ENCODE results near the gene FNDC8.
"Not testable (repeated sequence)": the region's sequence is repeated elsewhere in the genome, so short reads cannot be mapped to it uniquely, and the experiment has no call there.

FNDC8 gene

DNA sequence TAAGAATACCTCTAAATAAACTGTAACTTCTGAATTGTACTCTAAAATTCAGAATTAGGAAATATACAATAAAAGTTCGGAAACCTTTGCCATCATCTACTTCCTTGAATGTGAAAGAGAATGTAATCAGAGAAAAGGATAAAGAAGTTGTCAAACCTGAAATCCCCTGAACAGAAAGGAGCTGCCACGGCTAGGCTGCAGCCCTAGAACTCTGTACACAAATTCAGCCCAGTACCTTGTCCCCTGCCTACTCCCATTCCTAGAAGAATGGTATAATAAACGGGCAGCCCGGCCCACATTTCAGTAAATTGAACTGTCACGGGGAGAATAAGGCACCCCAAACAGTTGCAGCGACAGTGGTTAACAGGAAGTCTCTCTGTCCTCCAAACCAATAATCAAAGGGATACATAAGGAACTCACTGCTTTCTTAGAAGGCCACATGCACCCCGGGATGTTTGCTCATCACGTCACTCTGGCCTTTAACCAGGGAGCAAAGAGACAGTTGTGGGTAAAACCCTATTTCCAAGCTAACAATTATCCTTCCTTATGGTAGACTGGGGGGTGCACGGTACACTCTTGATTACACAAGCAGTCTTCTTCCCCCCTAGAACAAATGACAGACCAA lies 33.6 kb upstream of the FNDC8 start:
- Mint-ChIP-seq H3K4me1 (ENCODE audit: low read depth) (peaks cover 59% of the 10 kb centered on the region), H3K27ac (peak overlapping the region; percentile 93)

GRCh38 chr17:35088356-35088880 lies 33.0 kb upstream of the FNDC8 start:
- Mint-ChIP-seq H3K36me3 (no peaks in the 10 kb centered on the region), H3K4me3 (peak overlapping the region; percentile 93), H3K9me3 (ENCODE audit: low read depth) (no peaks in the 10 kb centered on the region), H3K27ac (peak overlapping the region; percentile 93), H3K4me1 (ENCODE audit: low read depth) (peaks cover 53% of the 10 kb centered on the region), H3K27me3 (no peaks in the 10 kb centered on the region)

More for the DNA sequence above, 33.6 kb upstream of the FNDC8 start:
- Mint-ChIP-seq H3K4me3 (peak overlapping the region; percentile 93), H3K36me3 (no peaks in the 10 kb centered on the region), H3K27me3 (no peaks in the 10 kb centered on the region), H3K9me3 (ENCODE audit: low read depth) (no peaks in the 10 kb centered on the region)

GRCh38 chr17:35088881-35089585 lies 32.4 kb upstream of the FNDC8 start:
- no peaks in the 10 kb centered on the region for H3K9me3 Mint-ChIP-seq (ENCODE audit: low read depth)
- peaks cover 49% of the 10 kb centered on the region for H3K4me1 Mint-ChIP-seq (ENCODE audit: low read depth)
- peak overlapping the region; percentile 93 for H3K4me3 Mint-ChIP-seq
- peak overlapping the region; percentile 96 for H3K27ac Mint-ChIP-seq
- no peaks in the 10 kb centered on the region for H3K36me3 Mint-ChIP-seq
- H3K27me3 Mint-ChIP-seq, result no peaks in the 10 kb centered on the region

DNA sequence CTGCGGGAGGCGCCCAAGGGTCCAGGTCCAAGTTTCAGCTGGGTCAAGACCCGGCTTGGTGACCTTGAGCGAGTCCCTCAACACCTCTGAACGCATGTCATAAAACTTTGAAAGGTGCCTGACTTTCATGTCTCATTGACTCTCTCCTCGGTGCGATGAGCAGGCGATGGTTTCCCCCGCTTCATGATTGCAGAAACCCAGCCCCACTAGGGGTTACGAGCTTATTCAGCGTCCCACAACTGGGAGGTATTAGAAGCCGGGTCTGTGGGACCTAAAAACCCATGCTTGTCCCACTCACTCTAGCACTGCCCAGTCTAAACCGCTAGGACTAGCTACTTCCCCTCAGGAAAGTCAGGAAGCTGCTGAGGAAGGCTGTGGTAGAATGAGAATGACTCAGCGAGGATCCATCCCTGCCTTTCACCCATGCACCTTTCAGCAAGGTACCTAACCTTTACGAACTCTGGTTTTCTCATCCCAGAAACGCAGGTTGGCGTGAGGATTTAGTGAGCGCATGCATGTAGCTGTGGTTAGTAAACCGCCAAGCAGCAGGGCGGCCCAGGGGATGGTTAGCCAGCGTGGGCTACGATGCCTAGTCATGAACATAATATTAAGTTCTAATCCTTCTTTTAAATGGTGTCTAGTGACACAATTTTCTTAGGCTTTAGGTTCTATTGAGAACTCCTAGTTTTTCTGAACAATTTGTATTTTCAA lies 31.7 kb upstream of the FNDC8 start:
- Mint-ChIP-seq H3K27ac (peak overlapping the region; percentile 96), H3K4me1 (ENCODE audit: low read depth) (peaks cover 49% of the 10 kb centered on the region), H3K36me3 (no peaks in the 10 kb centered on the region), H3K4me3 (peak overlapping the region; percentile 89), H3K27me3 (no peaks in the 10 kb centered on the region), H3K9me3 (ENCODE audit: low read depth) (no peaks in the 10 kb centered on the region)

- H3K9me3 Mint-ChIP-seq (ENCODE audit: low read depth); H3K27me3 Mint-ChIP-seq; H3K36me3 Mint-ChIP-seq; H3K4me3 Mint-ChIP-seq: not testable (repeated sequence)
- Mint-ChIP-seq H3K4me1 (ENCODE audit: low read depth) (peaks cover 41% of the 10 kb centered on the region), H3K27ac (peak overlapping the region; percentile 41)
These were observed 30.7 kb upstream of the FNDC8 start for GRCh38 chr17:35090707-35091106.

- H3K4me1 Mint-ChIP-seq (ENCODE audit: low read depth), result peaks cover 12% of the 10 kb centered on the region
- H3K9me3 Mint-ChIP-seq (ENCODE audit: low read depth), result no peaks in the 10 kb centered on the region
These were observed 26.5 kb upstream of the FNDC8 start for GRCh38 chr17:35094902-35095301.

GRCh38 chr17:35095741-35096140 lies 25.7 kb upstream of the FNDC8 start:
- peaks cover 5% of the 10 kb centered on the region for H3K4me1 Mint-ChIP-seq (ENCODE audit: low read depth)
- H3K9me3 Mint-ChIP-seq (ENCODE audit: low read depth), result no peaks in the 10 kb centered on the region
- H3K36me3 Mint-ChIP-seq, result peaks cover 7% of the 10 kb centered on the region
- no peaks in the 10 kb centered on the region for H3K27me3 Mint-ChIP-seq
- no peak overlapping the region for H3K27ac Mint-ChIP-seq
- no peak overlapping the region for H3K4me3 Mint-ChIP-seq

More at GRCh38 chr17:35094902-35095301, 26.5 kb upstream of the FNDC8 start:
- Mint-ChIP-seq H3K27ac (no peak overlapping the region), H3K27me3 (no peaks in the 10 kb centered on the region), H3K4me3 (no peak overlapping the region), H3K36me3 (peaks cover 5% of the 10 kb centered on the region)

DNA sequence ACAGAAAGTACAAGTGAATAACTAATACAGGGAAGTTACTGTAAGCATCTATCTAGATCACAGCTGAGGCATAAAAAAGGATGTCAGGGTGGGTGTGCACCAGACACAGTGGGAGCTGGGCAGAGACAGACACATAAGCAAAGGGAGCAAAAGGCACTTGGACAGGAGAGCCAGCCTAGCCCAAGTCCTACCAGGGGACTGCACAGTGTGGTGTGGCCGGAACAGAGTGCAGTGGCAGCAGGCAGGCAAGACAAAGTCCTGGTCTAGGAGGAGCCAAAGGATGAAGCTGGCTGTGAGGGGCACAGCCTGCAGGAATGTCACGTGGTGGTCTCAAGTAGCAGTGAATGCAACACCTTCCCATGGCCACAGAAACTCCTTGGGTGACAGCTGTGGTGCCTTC lies 23.6 kb upstream of the FNDC8 start:
- H3K9me3 Mint-ChIP-seq (ENCODE audit: low read depth), result no peaks in the 10 kb centered on the region
- H3K4me3 Mint-ChIP-seq, result no peak overlapping the region
- H3K27me3 Mint-ChIP-seq, result no peaks in the 10 kb centered on the region
- peaks cover 7% of the 10 kb centered on the region for H3K36me3 Mint-ChIP-seq
- H3K27ac Mint-ChIP-seq, result no peak overlapping the region
- H3K4me1 Mint-ChIP-seq (ENCODE audit: low read depth), result peaks cover 2% of the 10 kb centered on the region

DNA sequence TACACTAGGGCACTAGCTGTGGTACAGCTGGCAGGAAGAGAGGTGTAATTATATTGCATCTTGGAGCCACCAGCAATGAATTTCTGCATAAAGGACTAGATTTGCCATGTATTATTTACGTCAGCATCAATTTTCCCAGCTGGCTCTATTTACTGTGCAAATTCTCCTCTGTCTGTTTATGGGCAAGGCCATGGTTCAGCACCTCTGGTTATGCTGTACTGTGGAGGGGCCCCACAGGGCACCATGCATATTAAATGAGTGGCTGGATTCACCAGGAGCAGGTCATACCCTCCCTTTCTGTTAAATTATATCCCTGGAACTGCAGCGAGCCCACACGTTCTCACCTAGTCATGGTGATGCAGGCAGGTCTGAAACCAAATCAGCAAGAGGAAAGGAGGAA lies 21.5 kb upstream of the FNDC8 start:
- Mint-ChIP-seq H3K4me3 (no peak overlapping the region), H3K9me3 (ENCODE audit: low read depth) (no peaks in the 10 kb centered on the region), H3K4me1 (ENCODE audit: low read depth) (peaks cover 2% of the 10 kb centered on the region), H3K36me3 (peaks cover 6% of the 10 kb centered on the region), H3K27ac (no peak overlapping the region), H3K27me3 (no peaks in the 10 kb centered on the region)

- no peak overlapping the region for H3K27ac Mint-ChIP-seq
- H3K9me3 Mint-ChIP-seq (ENCODE audit: low read depth), result no peaks in the 10 kb centered on the region
These were observed 20.4 kb upstream of the FNDC8 start for GRCh38 chr17:35101036-35101435.

DNA sequence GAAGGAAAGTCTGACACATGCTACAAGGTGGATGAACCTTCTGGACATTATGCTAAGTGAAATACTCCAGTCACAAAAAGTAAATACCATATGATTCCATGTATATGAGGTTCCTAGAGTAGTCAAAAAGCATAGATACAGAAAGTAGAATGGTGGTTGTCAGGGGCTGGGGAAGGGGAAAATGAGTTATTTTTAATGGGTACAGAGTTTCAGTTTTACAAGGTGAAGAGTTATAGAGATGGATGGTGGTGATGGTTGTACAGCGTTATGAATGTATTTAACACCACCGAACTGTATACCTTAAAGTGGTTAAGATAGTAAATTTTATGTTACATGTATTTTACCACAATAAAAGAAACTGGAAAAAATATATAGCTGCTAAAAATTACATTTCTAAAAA lies 19.7 kb upstream of the FNDC8 start:
- H3K36me3 Mint-ChIP-seq, result peaks cover 18% of the 10 kb centered on the region
- no peaks in the 10 kb centered on the region for H3K9me3 Mint-ChIP-seq (ENCODE audit: low read depth)
- no peaks in the 10 kb centered on the region for H3K4me1 Mint-ChIP-seq (ENCODE audit: low read depth)
- no peak overlapping the region for H3K4me3 Mint-ChIP-seq
- peak overlapping the region; percentile 16 for H3K27ac Mint-ChIP-seq
- no peaks in the 10 kb centered on the region for H3K27me3 Mint-ChIP-seq

More at GRCh38 chr17:35101036-35101435, 20.4 kb upstream of the FNDC8 start:
- no peaks in the 10 kb centered on the region for H3K27me3 Mint-ChIP-seq
- no peak overlapping the region for H3K4me3 Mint-ChIP-seq
- H3K4me1 Mint-ChIP-seq (ENCODE audit: low read depth), result peaks cover 2% of the 10 kb centered on the region
- peaks cover 14% of the 10 kb centered on the region for H3K36me3 Mint-ChIP-seq

GRCh38 chr17:35103271-35103670 lies 18.1 kb upstream of the FNDC8 start:
- Mint-ChIP-seq H3K9me3 (ENCODE audit: low read depth) (no peaks in the 10 kb centered on the region), H3K4me3 (no peak overlapping the region), H3K27ac (no peak overlapping the region), H3K4me1 (ENCODE audit: low read depth) (no peaks in the 10 kb centered on the region), H3K27me3 (no peaks in the 10 kb centered on the region), H3K36me3 (peaks cover 20% of the 10 kb centered on the region)

DNA sequence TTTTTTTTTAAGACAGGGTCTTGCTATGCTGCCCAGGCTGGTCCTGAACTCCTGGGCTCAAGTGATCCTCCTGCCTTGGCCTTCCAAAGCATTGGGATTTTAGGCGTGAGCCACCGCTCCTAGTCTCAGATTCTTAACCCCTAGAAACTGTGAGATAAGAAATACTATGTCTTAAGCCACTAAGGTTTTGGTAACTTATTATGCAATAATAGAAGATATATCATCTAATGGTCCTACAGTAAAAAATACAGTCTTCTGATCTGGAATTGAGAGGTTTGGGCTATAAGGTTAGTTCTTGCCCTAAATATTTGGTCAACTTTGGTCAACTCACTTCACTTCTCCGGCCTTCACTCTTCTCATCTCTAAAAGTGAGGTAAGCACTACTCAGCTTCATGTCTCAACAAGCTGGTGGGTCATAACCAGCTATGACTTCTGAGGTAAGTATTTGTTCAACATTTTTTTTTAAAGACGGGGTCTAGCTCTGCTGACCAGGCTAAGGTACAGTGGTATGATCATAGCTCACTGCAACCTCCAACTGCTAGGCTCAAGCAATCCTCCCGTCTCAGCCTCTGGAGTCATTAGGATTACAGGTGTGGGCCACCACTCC lies 16.5 kb upstream of the FNDC8 start:
- Mint-ChIP-seq H3K36me3 (peaks cover 17% of the 10 kb centered on the region), H3K27ac (no peak overlapping the region), H3K4me3 (no peak overlapping the region), H3K4me1 (ENCODE audit: low read depth) (no peaks in the 10 kb centered on the region), H3K27me3 (no peaks in the 10 kb centered on the region), H3K9me3 (ENCODE audit: low read depth) (no peaks in the 10 kb centered on the region)

GRCh38 chr17:35110791-35111190 lies 10.6 kb upstream of the FNDC8 start:
- H3K27me3 Mint-ChIP-seq; H3K4me1 Mint-ChIP-seq (ENCODE audit: low read depth); H3K9me3 Mint-ChIP-seq (ENCODE audit: low read depth); H3K36me3 Mint-ChIP-seq; H3K4me3 Mint-ChIP-seq; H3K27ac Mint-ChIP-seq: not testable (repeated sequence)

DNA sequence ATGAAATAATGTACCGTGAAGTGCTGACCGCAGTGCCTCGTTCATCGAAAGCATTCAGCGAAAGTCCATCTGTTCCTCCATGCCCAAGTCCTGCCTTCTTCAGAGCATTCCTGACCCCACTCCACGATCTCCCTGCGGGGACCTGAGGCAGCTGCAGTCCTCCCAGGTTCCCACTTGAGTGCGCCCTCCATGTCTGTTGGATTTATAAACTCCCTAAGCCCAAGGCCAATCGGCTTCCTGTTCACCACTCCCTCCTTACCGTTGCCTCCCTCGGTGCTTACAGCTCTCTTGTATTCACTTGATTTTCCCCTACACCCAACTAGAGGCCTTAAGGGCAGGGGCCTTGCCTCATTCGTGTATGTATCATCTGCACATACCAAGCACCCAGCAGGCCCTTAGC lies 4.6 kb upstream of the FNDC8 start:
- H3K27me3 Mint-ChIP-seq, result no peaks in the 10 kb centered on the region
- H3K4me3 Mint-ChIP-seq, result peak overlapping the region; percentile 42
- peak overlapping the region; percentile 66 for H3K27ac Mint-ChIP-seq
- peaks cover 2% of the 10 kb centered on the region for H3K36me3 Mint-ChIP-seq
- peaks cover 41% of the 10 kb centered on the region for H3K4me1 Mint-ChIP-seq (ENCODE audit: low read depth)
- H3K9me3 Mint-ChIP-seq (ENCODE audit: low read depth), result no peaks in the 10 kb centered on the region
